ENCODE results near the gene GUCA1C.

GUCA1C gene

GRCh38 chr3:108970561-108970960 is 16.9 kb upstream of the GUCA1C start:
- in situ Hi-C loops (cut with HindIII; ENCODE audit: low sequenced_read_pairs): no loop called here
- no peak overlapping the region for H3K4me3 ChIP-seq (ENCODE audit: low read depth, low read length)
- DNase-seq (ENCODE audit: low read depth, low spot score): peak; percentile 58
- TF ChIP-seq CTCF (IDR thresholded peaks at IDR 0.05; ENCODE audit: low read depth, low read length): no peak

GRCh38 chr3:108966773-108967172 is 13.1 kb upstream of the GUCA1C start:
- TF ChIP-seq CTCF (IDR thresholded peaks at IDR 0.05; ENCODE audit: low read depth, low read length): no peak
- in situ Hi-C loops (cut with HindIII; ENCODE audit: low sequenced_read_pairs): no loop called here
- no peak for DNase-seq (ENCODE audit: low read depth, low spot score)
- H3K4me3 ChIP-seq (ENCODE audit: low read depth, low read length): no peak overlapping the region

GRCh38 chr3:108959017-108959416 is 5.3 kb upstream of the GUCA1C start:
- peak; percentile 29 for DNase-seq (ENCODE audit: low read depth, low spot score)
- no peak for TF ChIP-seq CTCF (IDR thresholded peaks at IDR 0.05; ENCODE audit: low read depth, low read length)
- H3K4me3 ChIP-seq (ENCODE audit: low read depth, low read length): no peak overlapping the region
- in situ Hi-C loops (cut with HindIII; ENCODE audit: low sequenced_read_pairs): no loop called here

GRCh38 chr3:108953210-108953609 is 469 bp downstream of the GUCA1C start:
- in situ Hi-C loops (cut with HindIII; ENCODE audit: low sequenced_read_pairs): no loop called here
- no peak for TF ChIP-seq CTCF (IDR thresholded peaks at IDR 0.05; ENCODE audit: low read depth, low read length)
- no peak for DNase-seq (ENCODE audit: low read depth, low spot score)
- H3K4me3 ChIP-seq (ENCODE audit: low read depth, low read length): no peak overlapping the region

- H3K4me3 ChIP-seq (ENCODE audit: low read depth, low read length): no peak overlapping the region
- in situ Hi-C loops (cut with HindIII; ENCODE audit: low sequenced_read_pairs): no loop called here
- DNase-seq (ENCODE audit: low read depth, low spot score): no peak
- no peak for TF ChIP-seq CTCF (IDR thresholded peaks at IDR 0.05; ENCODE audit: low read depth, low read length)
Measured at GRCh38 chr3:108951820-108952501, 1.7 kb downstream of the GUCA1C start.

- no peak overlapping the region for H3K4me3 ChIP-seq (ENCODE audit: low read depth, low read length)
- DNase-seq (ENCODE audit: low read depth, low spot score): no peak
- TF ChIP-seq CTCF (IDR thresholded peaks at IDR 0.05; ENCODE audit: low read depth, low read length): no peak
- in situ Hi-C loops (cut with HindIII; ENCODE audit: low sequenced_read_pairs): no loop called here
Measured at GRCh38 chr3:108947855-108948254, 5.8 kb downstream of the GUCA1C start.

All from astrocyte of the spinal cord (primary cell).